Mesendoderm (in vitro differentiated cells): ENCODE data around the gene RHOV.

Source experiments
- DNase-seq: peaks from one replicate; pipeline ENCODE4 v3.0.0; 2013
- H2AK5ac ChIP-seq: 2 replicates; pipeline ENCODE4 v1.6.1; 2013; ENCODE audit warnings: low read length, inconsistent platforms
- H2BK120ac ChIP-seq: 2 replicates; pipeline ENCODE4 v1.6.1; 2013; ENCODE audit warnings: low read depth, mild to moderate bottlenecking, low read length, moderate library complexity, mixed read lengths
- H2BK15ac ChIP-seq: replicated peaks from 2 replicates; pipeline ENCODE4 v1.6.1; 2013; ENCODE audit warnings: low read depth, mild to moderate bottlenecking, moderate library complexity
- H2BK5ac ChIP-seq: 2 replicates; pipeline ENCODE4 v1.6.1; 2013; ENCODE audit warnings: low read length, inconsistent platforms
- H3K18ac ChIP-seq: 2 replicates; pipeline ENCODE4 v1.6.1; 2013; ENCODE audit warnings: mild to moderate bottlenecking, low read length, mixed read lengths
- H3K23ac ChIP-seq: one replicate; pipeline ENCODE4 v1.6.1; 2013; ENCODE audit warnings: low read length
- H3K27ac ChIP-seq: 2 replicates; pipeline ENCODE4 v1.5.1; 2013; ENCODE audit warnings: low read depth, mild to moderate bottlenecking, inconsistent platforms, low read length, moderate library complexity
- H3K27me3 ChIP-seq: 2 replicates; pipeline ENCODE4 v1.6.1; 2013; ENCODE audit warnings: low read length, control low read depth, mild to moderate bottlenecking, inconsistent platforms; ENCODE audit not compliant: insufficient read depth, poor library complexity
- H3K36me3 ChIP-seq: 2 replicates; pipeline ENCODE4 v1.6.1; 2013; ENCODE audit warnings: low read length, inconsistent platforms; ENCODE audit not compliant: control insufficient read depth, insufficient read depth
- H3K4ac ChIP-seq: one replicate; pipeline ENCODE4 v1.6.1; 2013; ENCODE audit warnings: low read depth, mild to moderate bottlenecking, low read length, moderate library complexity
- H3K4me1 ChIP-seq: 2 replicates; pipeline ENCODE4 v1.6.1; 2013; ENCODE audit warnings: low read depth, low read length, inconsistent platforms; ENCODE audit not compliant: control insufficient read depth
- H3K4me2 ChIP-seq: 2 replicates; pipeline ENCODE4 v1.6.1; 2013; ENCODE audit warnings: low read length
- H3K4me3 ChIP-seq: 2 replicates; pipeline ENCODE4 v1.5.1; 2013; ENCODE audit warnings: mild to moderate bottlenecking, low read length
- H3K56ac ChIP-seq: one replicate; pipeline ENCODE4 v1.6.1; 2013; ENCODE audit warnings: low read length
- H3K79me1 ChIP-seq: 2 replicates; pipeline ENCODE4 v1.6.1; 2013; ENCODE audit warnings: low read length, inconsistent platforms
- H3K79me2 ChIP-seq: 2 replicates; pipeline ENCODE4 v1.6.1; 2013; ENCODE audit warnings: mild to moderate bottlenecking, low read length; ENCODE audit not compliant: control insufficient read depth, insufficient read depth
- H3K9ac ChIP-seq: 2 replicates; pipeline ENCODE4 v1.6.1; 2013; ENCODE audit warnings: low read length, inconsistent platforms
- H4K5ac ChIP-seq: one replicate; pipeline ENCODE4 v1.6.1; 2013; ENCODE audit warnings: low read length
- H4K8ac ChIP-seq: one replicate; pipeline ENCODE4 v1.6.1; 2013; ENCODE audit warnings: low read depth, mild to moderate bottlenecking, control low read depth, low read length, moderate library complexity
- WGBS: extraction: QIAGEN DNeasy Blood & Tissue Kit; methylation state at CpG from one replicate; pipeline ENCODE4 v1.1.7; 2013; ENCODE audit warnings: low lambda C conversion rate, missing lambda C conversion rate; ENCODE audit not compliant: insufficient coverage; ENCODE audit errors: extremely low coverage; 5-methylcytosine and 5-hydroxymethylcytosine counted together

Gene RHOV

DNA sequence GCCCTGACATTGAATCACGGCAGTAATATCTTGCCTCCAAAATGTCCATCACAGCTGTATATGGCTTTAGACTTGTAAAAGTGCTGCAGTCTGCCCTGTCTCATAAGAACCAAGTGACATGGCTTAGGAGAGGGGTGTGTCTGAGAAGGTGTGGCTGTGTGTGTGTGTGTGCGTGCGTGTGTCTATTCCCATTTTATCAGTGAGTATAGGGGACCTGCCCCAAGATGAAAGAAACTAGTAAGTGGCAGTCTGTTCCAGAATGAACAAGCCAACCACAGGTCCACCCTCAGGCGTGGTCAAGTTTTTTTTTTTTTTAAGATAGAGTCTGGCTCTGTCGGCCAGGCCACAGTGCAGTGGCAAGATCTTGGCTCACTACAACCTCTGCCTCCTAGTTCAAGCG, 5.6 kb upstream of the RHOV start:
- Histone ChIP-seq H3K79me1 (no peaks in the 10 kb centered on the region), H3K36me3 (no peaks in the 10 kb centered on the region), H3K27ac (no peak overlapping the region), H3K4me2 (no peak overlapping the region), H3K4ac (no peak overlapping the region), H3K4me1 (no peaks in the 10 kb centered on the region), H3K9ac (no peak overlapping the region), H2BK15ac (no peak overlapping the region), H2AK5ac (no peak overlapping the region), H2BK120ac (no peak overlapping the region), H4K8ac (no peak overlapping the region), H3K4me3 (no peak overlapping the region), H3K27me3 (no peaks in the 10 kb centered on the region), H2BK5ac (no peak overlapping the region), H3K79me2 (no peaks in the 10 kb centered on the region), H3K56ac (no peak overlapping the region), H3K23ac (no peak overlapping the region), H3K18ac (no peak overlapping the region), H4K5ac (no peak overlapping the region)
- DNase-seq = no peak
- no CpG with 5 or more reads among the region's 6 CpGs for WGBS

DNA sequence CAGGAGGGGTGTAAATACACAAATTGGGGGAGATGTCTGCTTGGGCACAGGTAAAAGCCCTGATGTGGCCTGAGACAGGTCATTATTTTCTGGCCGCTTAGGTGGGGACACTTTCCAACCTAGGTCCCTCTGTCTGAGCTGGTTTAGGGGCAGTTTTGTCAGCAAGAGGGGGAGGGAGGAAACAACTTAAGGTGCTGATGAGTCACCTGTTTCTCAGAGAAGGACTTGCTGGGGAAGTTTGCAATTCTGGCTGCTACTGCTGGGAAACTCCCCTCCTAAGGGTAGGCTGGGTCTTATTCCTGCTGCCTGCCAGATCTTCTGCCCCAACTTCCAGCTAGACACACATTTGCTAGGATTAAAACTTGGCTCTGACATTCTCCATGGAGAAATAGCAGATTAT, 4.8 kb upstream of the RHOV start:
- Histone ChIP-seq H3K79me2 (no peaks in the 10 kb centered on the region), H3K18ac (no peak overlapping the region), H3K27me3 (no peaks in the 10 kb centered on the region), H3K4me3 (no peak overlapping the region), H3K27ac (no peak overlapping the region), H3K4ac (no peak overlapping the region), H3K4me2 (no peak overlapping the region), H4K8ac (no peak overlapping the region), H3K23ac (no peak overlapping the region), H3K4me1 (no peaks in the 10 kb centered on the region), H4K5ac (no peak overlapping the region), H2BK15ac (no peak overlapping the region), H2BK120ac (no peak overlapping the region), H3K36me3 (no peaks in the 10 kb centered on the region), H3K79me1 (no peaks in the 10 kb centered on the region), H2BK5ac (no peak overlapping the region), H3K9ac (no peak overlapping the region), H3K56ac (no peak overlapping the region), H2AK5ac (no peak overlapping the region)
- peak; percentile 73 for DNase-seq
- no CpG with 5 or more reads among the region's 1 CpG for WGBS

GRCh38 chr15:40877694-40878093, 3.7 kb upstream of the RHOV start:
- H3K9ac ChIP-seq = no peak overlapping the region
- H3K36me3 ChIP-seq = no peaks in the 10 kb centered on the region
- no peak overlapping the region for H3K56ac ChIP-seq
- H2AK5ac ChIP-seq = no peak overlapping the region
- no peak overlapping the region for H3K4me3 ChIP-seq
- H2BK15ac ChIP-seq = no peak overlapping the region
- H3K4me1 ChIP-seq = peaks cover 4% of the 10 kb centered on the region
- no peak overlapping the region for H4K8ac ChIP-seq
- H3K27me3 ChIP-seq = no peaks in the 10 kb centered on the region
- H3K4ac ChIP-seq = no peak overlapping the region
- no peak overlapping the region for H2BK5ac ChIP-seq
- no peak overlapping the region for H4K5ac ChIP-seq
- WGBS = no CpG with 5 or more reads among the region's 2 CpGs
- H2BK120ac ChIP-seq = no peak overlapping the region
- H3K23ac ChIP-seq = no peak overlapping the region
- H3K79me2 ChIP-seq = no peaks in the 10 kb centered on the region
- no peak for DNase-seq
- H3K79me1 ChIP-seq = no peaks in the 10 kb centered on the region
- no peak overlapping the region for H3K27ac ChIP-seq
- no peak overlapping the region for H3K4me2 ChIP-seq
- H3K18ac ChIP-seq = no peak overlapping the region

GRCh38 chr15:40875991-40876730, 2.1 kb upstream of the RHOV start:
- no peak overlapping the region for H3K9ac ChIP-seq
- H4K8ac ChIP-seq = no peak overlapping the region
- no peak overlapping the region for H2BK15ac ChIP-seq
- H3K23ac ChIP-seq = no peak overlapping the region
- H2BK120ac ChIP-seq = no peak overlapping the region
- no peak overlapping the region for H3K27ac ChIP-seq
- DNase-seq = no peak
- H3K56ac ChIP-seq = no peak overlapping the region
- H3K79me2 ChIP-seq = no peaks in the 10 kb centered on the region
- H2AK5ac ChIP-seq = no peak overlapping the region
- H3K4me3 ChIP-seq = no peak overlapping the region
- WGBS = no CpG with 5 or more reads among the region's 6 CpGs
- no peak overlapping the region for H2BK5ac ChIP-seq
- H3K79me1 ChIP-seq = no peaks in the 10 kb centered on the region
- no peak overlapping the region for H3K4ac ChIP-seq
- H3K18ac ChIP-seq = no peak overlapping the region
- peaks cover 9% of the 10 kb centered on the region for H3K4me1 ChIP-seq
- no peaks in the 10 kb centered on the region for H3K27me3 ChIP-seq
- H4K5ac ChIP-seq = no peak overlapping the region
- H3K4me2 ChIP-seq = no peak overlapping the region
- no peaks in the 10 kb centered on the region for H3K36me3 ChIP-seq

GRCh38 chr15:40872791-40873693, 992 bp downstream of the RHOV start:
- H3K27me3 ChIP-seq = no peaks in the 10 kb centered on the region
- no peak overlapping the region for H2AK5ac ChIP-seq
- peak overlapping the region; percentile 60 for H3K56ac ChIP-seq
- DNase-seq = no peak
- H3K4me1 ChIP-seq = peaks cover 9% of the 10 kb centered on the region
- no CpG with 5 or more reads among the region's 33 CpGs for WGBS
- no peak overlapping the region for H2BK120ac ChIP-seq
- H2BK15ac ChIP-seq = no peak overlapping the region
- H3K4me2 ChIP-seq = peak overlapping the region; percentile 95
- H4K5ac ChIP-seq = no peak overlapping the region
- no peak overlapping the region for H3K27ac ChIP-seq
- no peaks in the 10 kb centered on the region for H3K79me2 ChIP-seq
- H4K8ac ChIP-seq = no peak overlapping the region
- no peaks in the 10 kb centered on the region for H3K79me1 ChIP-seq
- no peak overlapping the region for H3K23ac ChIP-seq
- no peak overlapping the region for H3K4me3 ChIP-seq
- no peak overlapping the region for H2BK5ac ChIP-seq
- H3K36me3 ChIP-seq = no peaks in the 10 kb centered on the region
- H3K18ac ChIP-seq = no peak overlapping the region
- no peak overlapping the region for H3K4ac ChIP-seq
- no peak overlapping the region for H3K9ac ChIP-seq
